GM18951 (cell line): ENCODE results near the gene IP6K2.
A peak's percentile ranks its signal among the peaks of the same experiment; 100 is the strongest.

ENCODE experiments used
- POLR2A ChIP-seq: IDR thresholded peaks from 4 replicates; pipeline ENCODE4 v1.6.1; 2011; ENCODE audit warnings: mild to moderate bottlenecking; ENCODE audit not compliant: insufficient read length, insufficient read depth; ENCODE audit errors: extremely low read depth
- in situ Hi-C: fragments of 300-500 bp; cut with MboI; formaldehyde crosslinking; loops from one replicate; pipeline ENCODE4 v1.12.0; 2022; ENCODE audit warnings: low sequenced_read_pairs, mixed read lengths, inconsistent platforms; ENCODE audit not compliant: unreplicated experiment

Gene IP6K2

GRCh38 chr3:48689384-48689783 lies 27.6 kb downstream of the IP6K2 start:
- no peak for TF ChIP-seq POLR2A
- in situ Hi-C loops = no loop called here

DNA sequence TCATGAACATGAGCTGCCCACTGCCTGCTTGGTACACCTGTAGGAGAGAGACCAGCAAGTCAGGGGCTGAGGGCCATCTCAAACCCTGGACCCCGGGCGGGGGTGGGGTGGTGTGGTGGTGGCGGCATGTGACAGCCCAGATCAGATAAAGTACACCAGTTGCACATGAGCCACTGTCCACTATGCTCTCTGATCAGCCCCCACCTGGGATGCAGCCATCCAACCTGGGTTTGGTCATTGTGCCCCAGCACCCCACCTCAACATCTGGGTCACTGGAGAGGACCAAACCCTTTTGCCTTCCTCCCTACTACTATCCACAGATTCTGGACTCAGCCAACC lies 28.3 kb downstream of the IP6K2 start:
- TF ChIP-seq POLR2A = no peak
- in situ Hi-C loops = no loop called here

DNA sequence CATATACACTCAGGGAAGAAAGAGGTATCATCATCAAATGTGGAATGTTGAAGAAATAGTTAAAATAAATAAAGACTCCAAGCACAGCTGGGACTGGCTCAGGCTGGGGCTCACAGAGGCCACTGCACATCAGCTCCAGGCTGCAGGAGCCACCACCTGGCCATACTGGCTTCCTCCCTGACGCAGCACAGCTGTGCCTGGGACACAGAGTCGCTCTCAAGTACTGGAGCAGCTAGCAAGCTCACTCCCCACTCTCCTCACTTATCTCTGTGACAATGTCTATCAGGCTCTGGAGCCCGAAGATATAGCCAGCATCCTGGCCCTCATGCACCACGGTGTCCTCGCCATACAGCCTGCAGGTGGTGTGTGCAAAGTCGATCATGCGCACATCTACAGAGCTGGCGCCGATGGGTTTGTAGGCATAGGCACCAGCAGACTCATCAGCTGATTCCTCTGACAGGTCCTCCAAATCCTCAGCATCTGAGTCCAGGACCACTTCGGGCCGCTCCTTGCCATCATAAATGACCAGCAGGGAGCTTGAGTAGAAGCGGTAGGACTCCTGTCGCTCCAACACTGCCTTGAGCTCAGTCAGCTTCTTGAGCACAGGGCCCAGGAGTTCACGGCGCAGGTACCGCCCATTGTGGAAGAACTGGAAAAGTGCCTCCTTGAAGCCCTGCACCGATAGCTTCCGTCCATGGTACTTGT lies 28.8 kb downstream of the IP6K2 start:
- no peak for TF ChIP-seq POLR2A

DNA sequence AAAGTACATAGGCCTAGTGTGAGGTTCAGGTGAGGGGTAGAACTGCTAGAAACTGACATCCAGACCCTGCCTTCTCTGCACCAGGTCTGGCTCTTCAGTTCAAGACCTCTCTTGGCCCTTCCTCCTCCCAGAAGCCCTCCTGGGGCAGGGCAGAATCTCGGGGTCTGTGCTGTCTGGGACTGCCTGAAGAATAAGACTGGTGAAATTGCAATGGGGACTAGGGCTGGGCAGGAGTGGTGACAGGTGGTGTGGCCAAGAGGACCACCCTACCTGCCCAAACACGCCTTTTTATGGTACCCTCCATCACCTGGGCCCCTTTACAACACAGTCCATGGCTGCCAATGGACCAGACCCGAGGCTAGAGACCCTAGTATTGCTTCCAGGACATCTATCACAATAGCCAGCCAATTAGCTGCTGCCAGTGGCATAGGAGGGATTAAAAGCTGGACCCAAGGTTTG lies 29.8 kb downstream of the IP6K2 start:
- no peak for TF ChIP-seq POLR2A
- in situ Hi-C loops = no loop called here

More for the DNA sequence above, 28.8 kb downstream of the IP6K2 start:
- in situ Hi-C loops = no loop called here

GRCh38 chr3:48686538-48687219 lies 30.3 kb downstream of the IP6K2 start:
- no peak for TF ChIP-seq POLR2A
- in situ Hi-C loops = no loop called here

- in situ Hi-C loops = no loop called here
- TF ChIP-seq POLR2A = peak; percentile 95
These were observed 31.2 kb downstream of the IP6K2 start, which contains the start of gene NCKIPSD for GRCh38 chr3:48685603-48686511. Gene NCKIPSD (minus strand): TSS chr3:48685915. CDS start chr3:48685807, 108 bp downstream.

- in situ Hi-C loops = no loop called here
- no peak for TF ChIP-seq POLR2A
These were observed 31.8 kb downstream of the IP6K2 start for GRCh38 chr3:48685293-48685602.

DNA sequence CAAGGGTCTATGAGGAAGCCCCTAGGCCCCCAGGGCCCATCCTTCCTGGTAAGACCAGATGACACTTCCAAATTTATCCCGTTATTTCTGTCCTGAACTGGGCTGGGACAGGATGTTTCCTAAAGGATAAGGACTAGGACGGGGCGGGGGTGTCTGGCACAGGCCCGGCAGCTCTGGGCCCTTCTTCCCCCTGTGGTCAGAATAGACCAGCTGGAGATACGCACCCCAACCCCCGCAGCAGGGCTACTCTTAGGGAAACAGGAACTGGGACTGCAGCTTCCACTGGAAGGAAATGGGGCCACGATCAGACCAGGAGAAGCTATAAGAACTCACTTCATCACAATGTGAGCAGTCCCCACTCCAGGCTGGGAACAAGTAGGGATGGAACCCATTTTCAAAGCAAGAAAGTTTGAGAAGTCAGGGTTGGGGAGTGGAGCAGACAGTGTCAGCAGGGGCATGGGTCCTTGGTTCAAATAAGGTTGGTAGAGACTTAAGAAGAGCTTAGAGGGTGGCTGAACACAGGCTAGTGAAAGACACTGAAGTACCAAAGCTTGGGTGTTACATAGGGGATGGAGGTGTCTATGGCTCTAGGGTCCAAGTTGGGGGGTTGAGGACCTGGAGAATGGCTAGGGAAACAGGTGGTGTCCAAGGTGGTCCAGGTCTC lies 32.4 kb downstream of the IP6K2 start:
- in situ Hi-C loops = no loop called here
- no peak for TF ChIP-seq POLR2A

DNA sequence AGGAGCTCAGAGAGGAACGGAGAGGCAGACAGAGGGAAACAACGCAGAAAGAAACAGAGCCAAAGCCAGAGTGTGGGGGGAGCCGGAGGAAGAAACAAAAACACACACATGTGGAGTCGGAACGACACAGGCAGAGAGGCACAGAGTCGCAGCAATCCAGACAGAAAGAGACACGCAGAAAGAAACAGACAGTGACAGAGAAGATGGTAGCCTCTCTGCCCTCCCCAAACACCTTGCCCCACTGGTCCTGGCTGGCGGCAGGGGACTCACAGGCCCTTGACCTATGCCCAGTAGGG lies 33.0 kb downstream of the IP6K2 start:
- in situ Hi-C loops = no loop called here

GRCh38 chr3:48682786-48683185 lies 34.2 kb downstream of the IP6K2 start:
- in situ Hi-C loops = no loop called here
- TF ChIP-seq POLR2A = no peak

More for the DNA sequence above, 33.0 kb downstream of the IP6K2 start:
- TF ChIP-seq POLR2A = no peak

DNA sequence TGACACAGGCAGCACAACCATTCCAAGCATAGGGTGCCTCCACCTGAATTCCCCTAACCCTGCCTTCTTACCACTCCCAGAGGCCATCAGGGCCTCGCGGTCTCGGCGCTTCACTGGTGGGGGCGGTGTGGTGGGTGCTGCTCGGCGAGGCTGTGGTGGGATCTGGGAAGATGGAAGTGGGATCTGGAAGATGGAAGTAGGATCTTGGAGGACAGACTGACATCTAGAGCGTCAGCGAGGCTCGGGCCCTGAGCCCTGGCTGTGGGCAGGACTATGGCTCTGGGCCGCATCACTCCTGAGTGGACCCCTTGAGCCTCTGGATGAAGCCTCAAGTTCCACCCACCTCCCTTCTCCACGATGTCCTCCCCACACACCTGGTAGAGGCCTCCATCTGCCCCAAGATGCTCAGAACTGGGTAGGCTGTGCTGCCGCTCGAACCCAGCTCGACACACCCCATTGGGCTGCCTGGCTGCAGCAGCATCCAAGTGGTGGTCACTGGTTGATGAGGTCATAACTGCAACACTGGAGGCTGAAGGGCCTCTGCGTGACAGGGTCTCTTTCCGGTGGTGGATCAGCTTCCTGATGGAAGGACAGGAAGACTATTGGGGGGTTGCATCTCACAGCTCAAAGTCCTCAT lies 34.9 kb downstream of the IP6K2 start:
- in situ Hi-C loops = no loop called here
- TF ChIP-seq POLR2A = no peak

GRCh38 chr3:48681541-48681880 lies 35.5 kb downstream of the IP6K2 start:
- no peak for TF ChIP-seq POLR2A
- in situ Hi-C loops = no loop called here
